PC-3 (cell line): Measurements from ENCODE around the gene CLTCL1.

ENCODE experiments used
- EZH2 ChIP-seq: fragments of 300-600 bp; sonication (generic); IDR thresholded peaks from one replicate; pipeline ENCODE4 v1.6.1; 2017; ENCODE audit warnings: antibody characterized with exemption, mild to moderate bottlenecking, low read length; ENCODE audit not compliant: unreplicated experiment
- EZH2phosphoT487 ChIP-seq: fragments of 300-600 bp; sonication (generic); IDR thresholded peaks from 2 replicates; pipeline ENCODE4 v1.6.1; 2018; ENCODE audit warnings: mild to moderate bottlenecking, antibody characterized with exemption, low read length, borderline replicate concordance

GRCh38 chr22:19149047-19149883 is 142.3 kb downstream of the CLTCL1 start:
- no peak for TF ChIP-seq EZH2phosphoT487
- TF ChIP-seq EZH2, result no peak
